Stimulated activated CD8-positive, alpha-beta memory T cell treated with anti-CD3 and anti-CD28 coated beads, Interleukin-7, amount 100 ng/mL, for 1 hour (primary cell): ENCODE data around the gene ARHGAP19.
"Not testable (repeated sequence)": the region's sequence is repeated elsewhere in the genome, so short reads cannot be mapped to it uniquely, and the experiment has no call there.

Source experiments
- DNase-seq, 2 donors: peaks; one replicate each; pipeline ENCODE4 v3.0.0-alpha.2; 2020; ENCODE audit warnings: low read depth in 2 of 2

ARHGAP19 gene

DNA sequence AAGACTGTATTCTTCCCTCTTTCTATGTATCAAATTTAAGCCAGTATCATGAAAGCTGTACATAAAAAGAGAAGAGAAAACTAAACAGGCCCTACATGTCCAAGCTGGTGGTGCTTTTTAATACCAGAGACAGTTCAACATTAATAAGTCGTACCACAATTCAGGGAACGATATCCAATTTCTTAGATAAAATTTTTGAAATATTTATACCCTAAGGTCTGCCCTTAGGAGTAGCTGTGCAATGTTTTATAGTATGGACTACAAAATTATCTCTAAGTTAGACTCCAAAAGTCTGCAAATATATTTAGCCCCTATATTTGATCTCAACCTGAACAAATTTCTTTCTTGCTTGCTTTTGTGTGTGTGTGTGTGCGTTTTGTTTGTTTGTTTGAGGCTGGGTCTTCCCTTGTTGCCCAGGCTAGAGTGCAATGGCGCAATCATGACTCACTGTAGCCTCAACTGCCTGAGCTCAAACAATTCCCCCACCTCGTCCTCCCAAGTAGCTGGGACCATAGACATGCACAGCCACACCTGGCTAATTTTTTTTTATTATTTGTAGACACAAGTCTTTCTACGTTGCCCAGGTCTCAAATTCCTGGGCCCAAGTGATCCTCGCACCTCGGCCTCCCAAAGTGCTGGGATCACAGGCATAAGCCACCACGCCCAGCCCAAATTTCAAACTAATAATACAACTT, 13.2 kb downstream of the ARHGAP19 start:
- DNase-seq: no peak

DNA sequence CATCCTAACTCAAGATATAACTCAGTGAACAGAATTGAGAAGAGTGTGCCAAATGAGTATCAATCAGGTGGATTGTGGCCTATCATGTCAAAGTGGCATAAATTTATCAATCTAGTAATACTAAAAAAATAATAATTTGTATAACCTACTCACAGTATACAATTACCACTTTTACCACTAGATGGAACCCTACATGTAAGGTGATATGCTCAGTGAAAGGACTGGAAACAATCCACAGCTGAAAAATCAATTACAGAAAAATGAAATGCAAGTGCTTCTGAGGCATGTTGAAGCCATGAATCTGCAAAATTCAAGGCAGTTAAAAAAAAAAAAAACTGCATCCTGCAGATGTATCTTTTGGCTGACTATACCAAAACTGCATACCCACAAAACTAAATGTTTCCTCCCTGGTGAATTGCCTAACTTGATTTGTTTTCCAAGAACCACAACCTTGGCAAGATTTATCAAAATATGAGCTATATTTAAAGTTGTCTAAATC, 13.9 kb downstream of the ARHGAP19 start:
- no peak for DNase-seq

DNA sequence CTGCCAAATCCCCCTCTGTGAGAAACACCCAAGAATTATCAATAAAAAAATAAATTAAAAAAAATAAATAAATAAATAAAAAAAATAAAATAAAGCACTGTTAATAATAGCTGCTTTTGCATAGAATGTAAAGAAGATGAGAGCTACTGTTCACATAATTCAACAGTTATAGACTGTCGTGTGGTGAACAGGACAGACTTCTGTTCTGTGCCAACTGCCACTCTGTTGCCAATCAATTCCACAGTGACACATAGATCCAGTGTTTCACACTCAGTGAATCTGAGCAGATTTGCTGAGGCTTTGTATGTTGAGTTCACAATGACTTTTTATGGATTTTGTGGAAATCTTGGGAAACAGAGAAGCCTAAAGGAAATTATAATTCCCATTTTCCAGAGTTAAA, 14.9 kb downstream of the ARHGAP19 start:
- no peak for DNase-seq

DNA sequence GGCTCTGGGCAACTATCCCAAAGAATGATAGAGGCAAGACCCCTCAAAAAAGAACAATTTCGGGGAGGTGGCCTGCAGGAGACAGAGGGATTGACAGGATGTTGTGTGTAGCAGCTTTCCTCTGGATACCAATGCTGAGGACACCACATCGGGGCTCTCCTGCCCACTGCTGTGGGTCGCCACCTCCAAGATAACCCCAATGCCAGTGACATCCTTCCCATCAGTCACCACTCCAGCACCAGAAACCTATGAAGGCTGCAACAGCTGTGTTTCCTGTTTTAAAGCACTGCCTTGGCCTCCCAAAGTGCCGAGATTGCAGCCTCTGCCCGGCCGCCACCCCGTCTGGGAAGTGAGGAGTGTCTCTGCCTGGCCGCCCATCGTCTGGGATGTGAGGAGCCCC, 17.6 kb downstream of the ARHGAP19 start:
- DNase-seq: no peak

DNA sequence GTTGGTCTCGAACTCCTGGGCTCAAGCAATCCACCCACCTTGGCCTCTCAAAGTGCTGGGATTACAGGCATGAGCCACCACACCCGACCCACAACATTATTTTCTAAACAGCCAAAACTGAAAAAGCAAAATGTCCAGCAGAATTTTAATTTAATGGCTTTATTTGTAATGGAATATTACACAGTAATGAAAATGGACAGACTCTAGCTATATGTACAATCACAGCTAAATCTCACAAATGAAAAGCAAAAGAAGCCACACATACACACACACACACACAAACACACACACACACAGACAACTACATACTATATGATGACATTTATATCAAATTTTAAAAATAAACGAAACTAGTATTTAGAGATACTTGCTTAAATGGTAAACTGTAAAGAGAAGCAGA, 18.7 kb downstream of the ARHGAP19 start:
- no peak for DNase-seq

DNA sequence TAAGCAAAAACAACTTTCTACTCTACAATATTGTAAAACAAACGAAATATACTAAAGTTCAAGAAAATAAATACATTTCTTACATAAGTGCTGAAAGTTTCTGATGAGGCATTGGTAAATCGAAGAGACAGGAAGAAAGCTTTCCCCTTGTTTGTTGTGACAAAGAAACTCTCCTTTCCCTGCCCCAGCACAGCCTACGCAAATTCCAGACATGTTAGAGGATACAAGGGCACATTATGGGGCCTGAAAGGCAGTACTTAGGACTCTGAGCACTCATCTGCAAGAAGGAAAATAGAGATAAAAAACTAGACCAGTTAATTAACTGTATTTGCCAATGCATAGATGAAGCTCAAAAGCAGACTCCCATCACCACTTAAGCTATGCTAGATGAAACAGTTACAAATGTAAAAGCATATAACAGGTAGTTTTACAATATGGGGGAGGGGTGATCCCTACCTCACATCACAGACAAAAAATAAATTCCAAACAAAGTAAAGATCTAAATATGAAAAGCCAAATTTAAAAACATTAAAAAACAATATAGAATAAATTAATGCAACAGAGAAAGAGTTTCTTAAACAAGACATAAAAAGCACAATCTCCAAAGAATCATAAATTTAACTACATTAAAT, 21.8 kb downstream of the ARHGAP19 start:
- DNase-seq: no peak

DNA sequence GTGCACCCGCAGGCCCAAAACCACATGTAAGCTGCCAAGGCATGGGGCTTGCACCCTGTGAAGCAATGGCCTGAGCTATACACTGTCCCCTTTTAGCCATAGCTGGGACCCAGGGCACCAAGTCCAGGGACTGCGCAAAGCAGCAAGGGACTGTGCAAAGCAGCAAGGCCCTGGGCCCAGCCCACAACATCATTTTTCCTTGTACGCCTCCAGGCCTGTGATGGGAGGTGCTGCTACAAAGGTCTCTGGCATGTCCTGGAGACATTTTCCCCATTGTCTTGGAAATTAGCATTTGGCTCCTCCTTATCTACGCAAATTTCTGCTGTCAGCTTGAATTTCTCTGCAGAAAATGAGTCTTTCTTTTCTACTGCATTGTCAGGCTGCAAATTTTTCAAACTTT, 24.8 kb downstream of the ARHGAP19 start:
- no peak for DNase-seq

DNA sequence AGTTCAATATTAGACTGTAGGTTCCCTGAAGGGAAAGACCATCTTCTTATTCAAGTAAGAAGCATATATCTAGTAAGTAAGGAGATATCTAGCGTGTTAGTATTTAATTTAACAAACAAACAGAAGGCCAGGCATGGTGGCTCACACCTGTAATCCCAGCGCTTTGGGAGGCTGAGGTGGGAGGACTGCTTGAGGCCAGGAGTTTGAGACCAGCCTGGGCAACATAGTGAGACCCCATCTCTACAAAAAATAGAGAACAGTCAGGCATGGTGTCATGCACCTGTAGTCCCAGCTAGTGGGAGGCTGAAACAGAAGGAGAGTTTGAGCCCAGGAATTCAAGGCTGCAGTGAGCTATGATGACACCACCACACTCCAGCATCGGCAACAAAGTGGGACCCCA, 27.3 kb downstream of the ARHGAP19 start:
- not testable (repeated sequence) for DNase-seq

DNA sequence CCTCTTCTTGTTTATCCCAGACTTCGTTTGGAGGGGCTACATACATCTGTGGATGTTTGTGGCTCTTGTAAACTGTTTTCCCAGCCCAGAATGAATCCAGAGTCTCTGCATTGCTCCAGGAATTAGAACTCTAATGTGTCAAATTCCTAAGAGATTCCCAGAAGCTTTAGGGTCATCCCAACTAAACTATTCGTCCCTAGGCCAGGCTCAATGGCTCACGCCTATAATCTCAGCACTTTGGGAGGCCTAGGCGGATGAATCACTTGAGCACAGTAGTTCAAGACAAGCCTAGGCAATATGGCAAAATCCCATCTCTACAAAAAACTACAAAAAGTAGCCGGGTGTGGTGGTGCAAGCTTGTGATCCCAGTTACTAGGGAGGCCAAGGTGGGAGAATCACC, 28.5 kb downstream of the ARHGAP19 start:
- no peak for DNase-seq

DNA sequence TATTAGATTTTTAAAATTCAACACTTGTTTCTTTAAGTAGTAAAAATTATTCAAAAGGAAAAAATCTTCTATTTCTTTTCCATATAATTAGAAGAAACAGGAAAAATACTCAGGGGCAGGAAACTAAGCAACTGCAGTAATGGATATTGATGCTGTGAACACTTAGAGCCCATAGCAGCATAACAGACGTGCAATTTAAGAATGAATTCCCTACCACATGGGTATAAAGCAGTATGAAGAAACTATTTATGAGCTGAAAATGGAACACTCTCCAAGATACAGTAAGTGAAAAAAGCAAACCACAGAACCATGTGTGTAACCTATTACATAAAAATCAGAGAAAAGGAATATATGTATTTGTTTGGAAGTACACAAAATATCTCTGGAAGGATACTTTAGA, 30.8 kb downstream of the ARHGAP19 start:
- DNase-seq: no peak

DNA sequence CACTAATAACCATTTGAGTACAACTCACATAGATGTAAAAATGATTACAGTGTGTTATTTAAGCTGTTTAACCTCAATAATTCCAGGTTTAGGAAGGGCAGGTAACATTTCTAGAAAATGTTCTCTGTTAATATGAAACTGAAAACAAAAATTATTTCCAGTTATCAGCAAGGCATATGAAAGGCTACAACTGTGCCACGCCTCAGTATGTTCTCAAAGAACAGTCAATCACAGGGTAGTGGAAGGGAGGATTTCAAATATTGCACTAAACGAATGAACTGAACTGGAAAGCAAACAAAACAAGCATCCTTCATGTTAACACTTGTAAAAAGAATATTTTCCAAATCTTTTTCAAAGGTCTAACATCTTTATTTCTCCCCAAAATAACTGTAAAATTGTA, 31.3 kb downstream of the ARHGAP19 start:
- no peak for DNase-seq

DNA sequence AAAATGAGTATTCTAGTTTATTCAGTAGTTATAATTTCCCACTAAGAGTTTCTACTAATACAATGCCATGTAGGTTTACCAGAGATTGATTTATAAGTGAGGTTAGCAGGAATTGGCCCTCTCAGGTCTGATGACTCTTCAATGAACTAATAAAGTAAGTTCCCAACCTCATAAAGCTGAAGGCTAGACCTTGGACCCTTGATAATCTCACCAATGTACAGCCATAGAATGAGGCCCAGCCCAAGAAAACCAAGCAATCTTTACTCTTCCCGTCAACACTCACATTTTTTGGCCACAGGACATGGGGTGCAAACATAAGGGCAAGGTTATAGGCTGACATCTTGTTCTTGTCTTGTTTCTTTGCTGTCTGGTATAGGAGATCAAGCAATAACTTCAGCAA, 33.3 kb downstream of the ARHGAP19 start:
- no peak for DNase-seq

DNA sequence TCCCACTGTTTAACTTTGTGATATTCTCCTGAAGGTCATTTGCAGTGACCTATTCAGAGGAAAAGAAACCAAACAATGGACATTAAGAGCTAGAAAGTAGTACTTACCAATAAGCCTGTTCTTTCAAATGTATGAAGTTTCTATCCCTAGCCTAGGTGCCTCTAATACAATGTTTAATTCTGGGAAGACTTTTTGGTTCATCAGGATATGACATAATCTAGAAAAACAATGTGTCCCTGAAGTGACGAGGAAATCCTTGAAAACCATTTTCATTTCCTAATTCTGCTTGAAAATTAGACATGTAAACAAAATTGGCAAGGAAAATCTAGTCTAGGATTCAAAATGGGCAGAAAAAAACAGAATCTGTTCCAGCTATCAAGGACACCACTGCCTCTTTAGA, 36.1 kb downstream of the ARHGAP19 start:
- DNase-seq: no peak

DNA sequence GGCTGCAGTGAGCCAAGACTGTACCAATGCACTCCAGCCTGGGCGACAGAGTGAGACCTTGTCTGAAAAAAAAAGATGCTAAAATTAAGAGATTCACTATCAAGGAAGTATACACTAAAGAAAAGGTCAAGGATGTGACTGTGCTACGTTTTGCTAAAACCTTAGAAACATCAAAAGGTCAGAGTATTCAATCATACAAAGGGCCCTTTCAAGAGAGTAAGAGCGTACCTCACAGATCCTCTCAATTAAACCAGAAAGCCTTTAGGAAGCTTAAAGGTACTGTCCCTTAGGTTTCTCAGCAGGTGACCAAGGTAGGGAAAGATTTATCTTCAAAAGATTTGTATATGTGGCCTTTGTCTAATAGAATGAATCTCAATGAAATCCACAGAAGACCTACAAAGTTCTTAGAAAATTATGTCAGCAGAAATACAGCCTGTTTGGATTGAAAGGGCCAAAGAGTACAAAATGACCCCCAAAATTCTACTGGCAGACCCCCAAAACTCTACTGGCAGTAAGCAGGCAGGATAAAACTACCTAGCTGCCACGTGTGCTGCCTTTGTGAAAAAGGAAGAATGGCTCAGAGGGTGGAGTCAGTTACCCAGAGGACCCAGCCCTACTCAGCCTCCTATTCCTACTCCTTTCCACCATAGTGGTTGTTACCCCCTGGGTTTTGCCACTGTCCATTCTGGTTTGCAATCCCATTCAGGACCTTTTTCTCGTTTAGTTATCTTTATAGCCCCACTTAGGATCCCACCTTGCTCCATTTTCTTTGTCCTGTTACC, 36.7 kb downstream of the ARHGAP19 start:
- no peak for DNase-seq

DNA sequence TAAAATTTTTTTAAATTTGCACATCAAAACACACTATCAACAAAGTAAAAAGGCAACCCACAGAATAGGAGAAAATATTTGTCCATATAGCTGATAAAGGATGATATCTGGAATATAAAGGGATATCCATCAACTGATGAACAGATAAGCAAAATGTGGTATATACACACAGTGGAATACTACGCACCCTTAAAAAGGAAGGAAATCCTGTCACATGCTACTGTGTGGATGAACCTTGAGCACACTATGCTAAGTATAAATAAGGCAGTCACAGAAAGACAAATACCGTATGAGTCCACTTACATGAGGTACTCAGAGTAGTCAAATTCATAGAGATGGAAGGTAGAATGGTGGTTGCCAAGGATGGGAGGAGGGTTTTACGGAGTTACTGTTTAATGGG, 37.7 kb downstream of the ARHGAP19 start:
- DNase-seq: no peak

DNA sequence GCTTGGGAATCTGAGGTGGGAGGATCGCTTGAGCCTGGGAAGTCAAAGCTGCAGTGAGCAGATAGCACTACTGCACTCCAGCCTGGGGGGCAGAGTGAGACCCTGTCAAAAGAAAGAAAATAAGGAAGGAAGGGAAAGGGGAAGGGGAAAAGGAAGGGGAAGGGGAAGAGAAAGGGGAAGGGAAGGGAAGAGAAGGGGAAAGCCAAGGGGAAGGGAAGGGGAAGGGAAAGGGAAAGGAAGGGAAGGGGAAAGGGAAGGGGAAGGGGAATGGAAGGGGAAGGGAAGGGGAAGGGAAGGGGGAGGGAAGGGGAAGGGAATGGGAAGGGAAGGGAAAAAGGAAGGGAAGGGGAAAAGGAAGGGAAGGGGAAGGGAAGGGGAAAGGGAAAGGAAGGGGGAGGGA, 41.5 kb downstream of the ARHGAP19 start:
- DNase-seq: no peak

DNA sequence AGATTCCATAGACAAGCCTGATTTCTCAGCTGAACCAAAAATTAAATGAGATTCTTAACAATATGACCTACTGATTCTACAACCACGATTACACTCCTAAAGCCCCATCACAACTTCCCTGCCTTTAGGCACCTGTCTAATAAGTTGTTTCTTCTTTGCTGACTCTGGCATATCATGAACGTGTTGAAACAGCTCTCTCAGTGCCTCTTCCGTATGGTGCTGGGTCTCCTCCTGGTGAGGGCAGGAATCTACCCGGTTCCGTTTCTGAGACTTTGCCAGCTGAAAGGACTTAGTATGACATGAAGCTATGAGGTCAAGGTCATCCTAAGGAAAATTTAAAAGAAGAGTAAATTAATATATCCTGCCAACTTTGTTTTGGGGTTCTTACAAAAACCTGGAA, 48.6 kb downstream of the ARHGAP19 start:
- DNase-seq: no peak

DNA sequence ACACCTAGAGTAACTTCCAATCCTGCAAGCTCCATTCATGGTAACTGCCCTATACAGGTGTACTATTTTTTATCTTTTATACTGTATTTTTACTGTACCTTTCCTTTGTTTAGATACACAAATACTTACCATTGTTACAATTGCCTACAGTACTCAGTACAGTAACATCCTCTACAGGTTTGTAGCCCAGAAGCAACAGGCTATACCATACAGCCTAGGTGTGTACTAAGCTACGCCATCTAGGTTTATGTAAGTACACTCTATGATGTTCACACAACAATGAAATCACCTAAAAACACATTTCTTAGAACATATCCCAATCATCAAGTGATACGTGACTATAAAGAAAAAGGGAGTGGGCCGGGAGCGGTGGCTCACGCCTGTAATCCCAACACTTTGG, 53.6 kb downstream of the ARHGAP19 start:
- no peak for DNase-seq

DNA sequence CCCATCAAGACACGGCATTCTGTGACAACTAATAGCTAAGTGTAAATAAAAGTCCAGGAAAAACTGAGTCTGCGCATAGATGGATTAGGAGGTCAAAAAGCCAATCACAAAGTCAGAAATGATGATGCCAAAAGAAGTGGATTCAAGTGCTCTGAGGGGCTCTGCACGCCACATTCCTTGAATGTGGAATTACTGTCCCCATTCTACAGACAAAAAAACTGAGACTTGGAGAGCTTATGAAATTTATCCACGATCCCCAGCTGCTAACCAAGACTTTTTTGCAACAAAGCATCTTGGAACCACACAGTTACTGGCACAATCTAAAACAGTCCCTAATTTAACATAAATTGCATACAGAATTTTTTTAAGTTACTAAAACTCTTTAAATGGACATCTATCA, 57.1 kb downstream of the ARHGAP19 start:
- DNase-seq: no peak

DNA sequence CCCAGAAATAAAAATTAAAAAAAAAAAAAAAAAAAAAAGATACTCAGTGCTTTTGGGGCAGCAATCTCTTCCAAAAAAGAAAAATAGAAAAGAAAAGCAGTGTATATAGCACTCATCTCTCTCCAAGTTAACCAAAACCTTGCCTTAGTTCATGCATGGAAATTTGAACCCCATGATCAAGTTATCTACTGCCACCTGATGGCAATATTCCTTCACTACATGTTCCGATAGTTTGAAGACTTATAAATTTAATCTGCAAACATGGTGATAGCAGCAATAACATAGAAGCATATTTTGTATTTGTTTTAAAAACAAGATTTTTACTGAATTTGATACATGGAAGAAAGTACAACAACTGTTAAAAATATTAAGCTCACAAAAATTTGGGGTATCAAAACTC, 58.0 kb downstream of the ARHGAP19 start:
- DNase-seq: no peak

DNA sequence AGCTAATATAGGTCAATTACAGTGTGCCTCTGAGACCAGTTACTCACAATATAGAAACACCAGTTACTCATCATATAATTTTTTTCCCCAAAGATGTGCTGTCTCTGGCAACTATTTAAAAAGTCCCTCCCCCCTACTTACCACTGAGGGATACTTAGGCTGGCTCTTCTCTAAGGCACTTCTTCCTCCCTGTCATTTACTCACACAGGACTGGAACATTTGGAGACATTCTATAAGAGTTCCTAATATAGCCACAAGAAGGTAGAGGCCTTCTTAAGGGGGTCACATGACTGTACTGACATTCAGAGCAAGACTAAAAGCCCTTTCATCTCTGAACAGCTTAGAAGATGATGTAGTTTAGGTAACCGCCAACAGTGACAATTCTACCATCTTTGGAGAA, 62.3 kb downstream of the ARHGAP19 start:
- no peak for DNase-seq

DNA sequence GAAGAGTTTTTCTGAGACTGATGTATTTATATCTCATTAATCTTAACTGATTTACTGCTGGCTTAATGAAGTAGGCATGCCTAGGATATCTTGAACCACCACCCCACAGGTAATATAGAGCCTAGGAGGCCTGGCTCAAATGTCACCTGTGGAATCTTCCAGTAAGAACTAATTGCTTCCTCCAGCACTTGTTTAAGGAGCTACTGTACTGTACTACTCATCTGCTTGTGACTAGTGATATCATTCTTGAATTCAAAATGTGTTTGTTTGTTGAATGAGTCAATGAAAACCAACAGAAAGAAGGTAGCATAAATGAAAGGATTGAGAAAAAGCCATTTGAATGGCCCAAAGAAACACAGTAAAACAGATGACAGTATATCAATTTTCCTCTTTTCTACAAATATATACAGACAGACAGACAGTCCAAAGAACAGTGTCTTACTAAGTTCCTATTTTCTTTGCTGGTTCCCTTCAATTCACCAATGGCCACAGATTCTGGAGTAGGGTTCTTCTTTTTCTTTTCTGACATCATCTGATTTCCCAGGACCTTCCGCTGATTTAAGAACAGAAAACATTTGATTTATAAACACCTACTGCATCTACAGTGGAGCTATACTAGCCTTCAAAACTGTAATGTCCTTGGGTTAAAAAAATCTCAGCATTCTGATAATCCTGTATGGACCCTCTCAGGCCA, 63.0 kb downstream of the ARHGAP19 start:
- DNase-seq: no peak
